HG02840 (cell line): ENCODE data around the gene OGFOD1.

Experiments used
- ATAC-seq: cut with Tn5 transposase; IDR thresholded peaks from one replicate; pipeline ENCODE4 v1.9.1; 2021; ENCODE audit warnings: mild to moderate bottlenecking, moderate library complexity, moderate number of reproducible peaks; ENCODE audit not compliant: unreplicated experiment, low FRiP score

OGFOD1 gene

DNA sequence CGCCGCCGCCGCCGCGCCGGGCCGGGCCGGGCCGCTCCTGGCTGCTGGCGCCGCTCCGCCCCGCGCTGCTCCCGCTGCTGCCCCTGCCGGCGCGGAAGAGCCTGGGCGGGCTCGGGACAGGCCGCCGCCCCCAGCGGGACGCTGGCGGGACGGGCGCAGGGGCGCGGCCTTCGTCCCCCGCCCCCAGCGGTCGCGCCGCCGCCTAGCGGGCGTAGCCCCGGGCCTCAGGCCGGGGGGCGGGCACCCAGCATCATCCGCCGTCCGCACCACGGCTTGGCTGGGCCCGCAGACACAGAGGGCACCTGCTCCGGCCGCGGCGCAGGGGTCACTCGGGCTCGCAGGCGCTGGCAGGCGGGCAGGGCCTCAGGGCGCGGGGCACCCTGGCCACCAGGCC lies 25.9 kb upstream of the OGFOD1 start, which contains the start of gene AMFR:
Gene AMFR (minus strand): TSS at position 107 of the 394 bp plus-strand sequence. CDS start 218 bp downstream, outside the sequence.
- ATAC-seq: peak; percentile 62

DNA sequence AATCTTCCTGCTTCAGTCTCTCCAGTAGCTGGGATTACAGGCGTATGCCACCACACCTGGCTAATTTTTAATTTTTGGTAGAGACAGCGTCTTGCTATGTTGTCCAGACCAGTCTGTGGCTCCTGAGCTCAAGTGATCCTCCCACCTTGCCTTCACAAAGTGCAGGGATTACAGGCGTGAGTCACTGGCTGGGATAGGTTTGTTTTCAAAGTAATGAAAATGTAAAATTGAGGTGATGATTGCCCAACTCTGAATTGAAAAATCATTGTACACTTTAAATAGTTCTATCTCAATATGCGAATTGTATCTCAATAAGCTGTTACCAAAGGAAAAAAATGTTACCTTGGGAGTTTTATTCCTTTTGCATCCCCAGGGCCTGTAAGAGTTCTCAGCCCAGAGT lies 24.8 kb upstream of the OGFOD1 start:
- ATAC-seq: no peak

DNA sequence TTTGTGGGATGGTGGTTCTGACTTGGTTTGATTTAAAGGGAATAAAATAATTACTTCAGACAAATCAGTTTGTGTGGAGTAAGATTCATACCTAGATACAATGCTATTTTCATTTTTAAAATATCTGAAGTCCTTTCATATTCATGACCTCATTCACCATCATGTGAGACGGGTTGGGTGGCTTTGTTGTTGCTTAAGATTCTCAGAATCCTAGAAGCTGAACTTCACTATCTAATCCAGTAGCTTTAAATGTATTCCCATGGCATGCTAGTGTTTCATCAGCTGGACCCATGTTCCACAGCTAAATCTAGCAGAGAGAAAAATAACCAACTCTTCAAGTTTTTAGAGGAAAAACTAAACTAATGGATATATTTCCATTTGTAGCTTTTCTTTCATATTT lies 23.3 kb upstream of the OGFOD1 start:
- ATAC-seq: no peak

DNA sequence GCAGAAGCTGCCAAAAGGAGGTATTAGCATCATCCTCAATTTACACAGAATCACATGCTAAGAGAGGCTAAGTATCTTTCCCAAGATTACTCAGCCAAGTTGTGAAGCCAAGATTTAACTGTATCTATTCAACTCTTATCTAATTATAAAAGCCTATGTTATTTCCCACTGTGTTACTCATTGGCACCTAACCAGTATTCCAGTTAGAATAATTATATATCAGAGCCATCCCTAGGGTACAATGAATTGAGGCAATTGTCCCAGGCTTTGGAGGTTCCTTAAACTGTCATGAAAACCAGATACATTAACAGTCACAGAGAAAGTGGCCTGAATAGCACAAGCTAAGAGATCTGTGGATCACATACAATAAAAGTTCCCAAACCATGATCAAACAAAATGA lies 15.1 kb upstream of the OGFOD1 start:
- ATAC-seq: no peak

DNA sequence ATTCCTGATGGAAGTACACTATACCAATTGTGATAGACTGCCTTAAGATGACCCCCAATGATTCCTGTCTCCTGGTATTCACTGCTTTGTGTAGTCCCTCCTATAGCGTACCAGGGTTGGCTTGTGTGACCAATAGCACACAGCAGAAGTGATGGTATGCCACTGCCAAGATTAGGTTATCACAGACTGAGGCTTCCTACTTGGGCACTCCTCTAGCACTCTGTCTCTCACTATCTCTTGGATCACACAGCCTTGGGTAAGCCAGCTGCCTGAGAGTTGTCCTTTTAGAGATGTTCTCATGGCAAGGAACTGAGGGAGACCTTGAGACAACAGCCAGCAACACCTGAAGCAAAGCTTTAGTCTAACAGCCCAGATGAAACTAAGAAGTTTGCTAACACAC lies 13.3 kb upstream of the OGFOD1 start:
- ATAC-seq: no peak

DNA sequence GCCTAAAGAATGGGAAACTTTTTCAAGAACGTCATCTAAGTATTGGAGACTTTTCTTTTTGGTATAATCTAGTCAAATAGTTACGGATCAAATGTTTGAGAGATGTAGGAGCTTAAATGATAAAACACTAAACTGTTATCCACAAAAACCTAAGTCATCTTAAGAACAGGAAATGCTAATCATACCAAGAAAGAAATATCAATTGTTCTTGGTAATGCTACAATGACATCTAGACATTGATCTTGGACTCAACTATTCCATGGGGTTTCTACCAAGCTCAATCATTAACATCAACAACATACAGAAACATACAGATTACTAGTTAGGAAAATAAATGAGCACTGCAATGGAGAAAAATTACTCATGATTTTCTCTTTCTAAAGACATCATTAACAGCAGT lies 4.1 kb upstream of the OGFOD1 start:
- ATAC-seq: no peak

DNA sequence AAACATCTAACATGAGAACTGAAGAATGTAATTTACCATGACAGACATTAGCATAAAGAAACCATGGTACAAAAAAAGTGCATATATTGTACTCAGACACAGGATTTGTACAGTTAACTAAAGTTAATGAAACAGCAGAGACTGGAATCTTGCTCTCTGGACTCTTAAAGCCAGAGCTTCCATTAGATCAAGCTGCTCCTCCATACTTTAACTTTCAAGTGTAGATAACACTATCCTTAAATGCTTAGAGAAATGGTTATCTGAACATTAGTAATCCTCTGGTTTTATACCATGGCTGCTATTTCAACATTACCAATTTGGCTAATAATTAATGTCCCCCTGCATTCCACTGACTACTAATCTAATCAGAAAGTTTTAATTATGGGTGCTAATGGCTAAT lies 3.3 kb upstream of the OGFOD1 start:
- ATAC-seq: no peak

DNA sequence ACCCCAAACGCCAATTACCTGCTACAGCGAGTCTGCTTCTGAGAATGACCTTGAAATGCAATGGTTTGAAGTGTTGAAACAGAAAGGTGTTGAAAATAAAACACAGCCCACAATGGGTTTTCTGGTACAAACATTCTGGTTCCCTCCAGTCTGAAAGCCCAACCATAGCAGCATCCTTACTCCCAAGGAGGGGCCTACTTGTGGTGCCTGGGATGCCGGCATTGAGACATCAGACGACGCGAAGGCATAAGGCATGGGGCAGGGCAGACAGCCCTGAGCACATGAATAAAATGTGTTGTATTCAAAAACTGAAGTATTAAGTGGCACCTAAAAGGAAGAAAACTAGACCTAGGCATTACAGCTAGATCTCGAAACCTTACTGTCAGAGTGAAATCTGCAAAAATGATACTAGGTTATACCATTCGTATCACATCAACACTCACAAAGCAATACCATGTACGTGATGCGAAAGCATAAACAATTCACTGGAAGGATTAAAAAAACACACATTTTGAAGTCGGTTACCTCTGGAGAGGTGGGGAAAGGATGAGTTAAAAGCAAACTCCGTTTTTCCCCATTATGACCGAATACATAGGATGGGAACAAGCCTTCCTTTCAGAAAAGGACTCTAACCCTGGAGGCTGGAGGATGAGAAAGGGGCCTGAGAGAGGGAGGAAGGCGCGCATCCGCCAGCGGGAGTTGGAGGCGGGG lies 924 bp upstream of the OGFOD1 start:
- peak; percentile 26 for ATAC-seq

DNA sequence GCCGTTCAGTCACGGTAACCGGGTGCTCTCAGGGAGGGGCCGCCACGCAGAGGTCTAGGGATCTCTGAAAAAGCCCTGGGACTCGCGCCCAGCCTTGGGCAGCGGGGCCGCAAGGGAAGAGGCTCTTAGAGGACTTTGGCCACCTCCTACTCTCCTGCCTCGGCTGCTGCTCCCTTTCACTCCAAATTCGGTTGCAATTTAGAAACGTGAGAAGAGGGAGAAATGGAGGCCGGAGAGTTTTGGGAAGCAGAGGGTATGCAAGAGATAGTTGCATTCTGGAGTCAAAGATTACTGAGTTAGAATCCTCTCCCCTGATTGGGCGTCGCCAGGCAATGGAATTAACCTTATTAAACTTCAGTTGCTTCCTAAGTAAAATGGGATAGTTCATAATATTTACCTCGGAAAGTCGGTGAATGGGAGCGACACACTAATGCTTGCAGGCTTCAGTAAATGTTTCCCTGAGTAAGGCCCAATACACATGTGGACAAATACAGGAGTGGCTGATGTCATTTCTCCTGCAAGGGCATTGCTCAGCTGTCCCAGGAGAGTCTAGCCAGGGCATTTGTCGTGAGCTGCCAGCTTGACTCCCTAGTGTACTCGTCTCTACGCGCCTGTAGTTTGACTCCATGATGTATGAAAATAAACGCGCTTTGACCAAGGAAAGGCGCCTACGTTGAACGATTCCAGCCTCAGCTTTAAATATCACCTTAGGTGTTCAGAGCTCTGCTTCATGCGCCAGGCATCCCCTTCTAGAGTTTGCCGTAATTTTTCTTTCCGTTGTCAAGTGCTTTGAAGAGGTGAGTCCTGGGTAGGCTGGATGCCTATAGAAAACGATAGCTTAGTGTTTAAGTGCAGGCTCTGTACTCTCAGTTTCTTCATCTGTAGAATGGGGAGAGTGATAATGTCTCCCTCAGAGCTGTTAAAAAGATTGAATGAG lies 667 bp downstream of the OGFOD1 start:
- ATAC-seq: peak; percentile 32

DNA sequence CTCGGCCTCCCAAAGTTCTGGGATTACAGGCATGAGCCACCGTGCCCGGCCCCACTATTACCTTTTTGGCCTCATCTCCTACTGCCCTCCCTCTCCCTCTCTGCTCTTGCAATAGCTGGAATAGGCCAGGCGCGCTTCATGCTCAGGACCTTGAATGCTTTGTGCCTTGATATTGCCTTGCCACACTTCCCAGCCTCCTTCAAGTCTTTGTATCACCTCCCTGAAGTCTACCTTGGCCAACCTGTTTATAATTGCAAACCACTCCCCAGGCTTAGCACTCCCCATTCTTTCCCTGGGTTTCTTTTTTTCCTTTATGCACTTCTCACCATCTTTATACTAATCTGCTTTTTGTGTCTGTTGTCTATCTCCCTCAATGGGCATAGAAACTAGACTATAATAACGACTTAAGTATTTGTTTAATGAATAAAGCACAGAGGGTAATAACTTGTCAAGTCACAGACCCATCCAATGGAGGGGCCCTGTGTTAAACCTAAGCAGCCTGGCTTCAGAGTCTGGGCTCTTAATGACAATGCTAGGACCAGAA lies 6.6 kb downstream of the OGFOD1 start:
- no peak for ATAC-seq

DNA sequence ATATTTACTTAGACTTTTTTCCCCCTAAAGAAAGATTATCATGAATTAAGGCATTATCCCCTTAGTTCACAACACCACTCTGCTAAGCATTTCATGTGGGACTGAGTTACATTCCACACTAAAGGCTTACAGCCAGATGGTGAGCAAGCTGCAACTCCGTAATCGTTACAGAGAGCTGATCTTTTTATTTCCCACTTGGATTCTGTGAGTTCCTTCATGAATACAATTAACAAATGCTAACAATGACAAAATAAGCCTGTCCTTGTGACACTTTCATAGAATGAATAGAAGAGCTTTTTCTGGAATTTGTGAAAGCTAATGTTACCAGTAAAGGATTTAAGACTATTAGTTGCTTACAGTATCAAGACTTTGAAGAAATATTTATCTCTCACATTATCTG lies 8.7 kb downstream of the OGFOD1 start:
- ATAC-seq: no peak

DNA sequence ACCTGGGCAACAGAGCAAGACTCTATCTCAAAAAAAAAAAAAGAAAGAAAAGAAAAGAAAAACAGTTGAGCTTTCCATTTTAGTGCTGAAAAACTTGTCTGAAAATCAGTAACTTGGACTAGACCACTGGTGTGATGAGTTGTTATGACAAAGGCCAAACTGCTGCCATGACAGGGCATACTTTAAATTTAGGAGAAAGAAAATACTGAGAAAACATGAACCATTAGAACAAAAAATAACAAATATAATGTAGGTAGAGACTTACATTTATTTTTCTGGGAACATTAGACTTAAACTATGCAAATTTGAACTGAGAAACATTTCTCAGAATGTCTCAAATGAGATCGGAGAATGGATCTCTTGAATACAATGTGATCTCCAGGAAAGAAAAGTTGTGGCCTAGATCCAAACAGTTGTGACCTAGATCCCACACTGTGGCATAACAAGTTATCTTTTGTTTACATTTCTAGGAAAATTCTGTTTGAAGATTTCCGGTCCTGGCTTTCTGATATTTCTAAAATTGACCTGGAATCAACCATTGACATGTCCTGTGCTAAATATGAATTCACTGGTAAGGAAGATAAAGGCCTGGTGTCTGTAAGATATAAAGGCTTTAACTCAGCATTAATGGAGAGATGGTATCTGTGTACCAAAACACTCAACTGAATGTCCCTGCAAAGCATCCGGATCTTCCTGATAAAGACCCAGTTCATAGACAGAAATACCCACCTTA lies 10.9 kb downstream of the OGFOD1 start:
- no peak for ATAC-seq

DNA sequence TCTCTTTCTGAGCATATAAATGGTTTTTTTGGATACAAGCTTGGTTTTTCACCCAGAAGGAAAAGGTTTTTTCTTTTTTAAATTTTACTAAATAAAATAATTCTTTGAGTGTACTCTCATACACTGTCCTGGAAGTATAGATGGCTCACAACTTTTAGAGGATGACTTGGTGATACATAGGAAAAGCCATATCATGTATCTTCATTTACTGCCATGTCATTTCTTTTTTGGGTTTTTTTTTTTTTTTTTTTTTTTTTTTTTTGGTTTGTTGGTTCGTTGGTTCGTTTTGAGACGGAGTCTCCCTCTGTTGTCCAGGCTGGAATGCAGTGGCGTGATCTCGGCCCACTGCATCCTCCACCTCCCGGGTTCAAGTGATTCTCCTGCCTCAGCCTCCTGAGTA lies 11.8 kb downstream of the OGFOD1 start:
- ATAC-seq: no peak

DNA sequence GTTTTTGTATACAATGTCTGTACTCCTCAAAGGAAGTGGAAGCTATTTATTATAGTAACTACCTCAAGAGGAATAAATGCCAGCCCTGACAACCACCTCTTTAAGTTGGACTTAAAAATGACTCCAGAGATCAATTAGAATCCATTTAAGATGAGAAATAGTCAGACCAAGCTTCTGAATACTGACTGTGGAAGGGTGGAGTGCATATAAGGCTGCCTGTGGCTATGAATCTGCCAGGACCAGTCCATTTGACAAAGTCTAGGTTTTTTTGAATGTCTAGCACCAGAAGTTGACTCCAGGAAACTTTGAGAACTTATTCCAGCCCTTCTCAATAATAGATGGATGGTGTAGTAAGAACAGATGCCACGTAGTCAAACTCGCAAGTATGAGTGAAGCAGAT lies 15.0 kb downstream of the OGFOD1 start:
- no peak for ATAC-seq

DNA sequence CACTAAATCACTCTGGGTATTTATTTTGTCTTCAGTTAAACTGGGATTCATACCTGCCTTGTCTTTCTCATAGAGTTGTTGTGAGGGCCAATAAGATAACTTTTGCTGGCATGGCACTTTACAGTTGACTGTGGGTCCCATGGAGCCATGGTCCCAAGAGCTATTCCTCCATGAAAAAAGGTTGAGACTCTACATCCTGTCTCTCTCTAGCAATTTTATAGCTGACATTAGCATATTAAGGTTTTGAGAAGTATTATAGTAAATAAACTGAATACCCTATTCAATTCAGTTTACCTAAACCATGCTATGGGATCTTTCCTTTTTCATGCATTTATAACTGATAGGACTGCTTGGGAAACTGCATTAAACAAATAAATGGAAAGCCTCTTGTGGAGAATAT lies 17.4 kb downstream of the OGFOD1 start:
- ATAC-seq: no peak

DNA sequence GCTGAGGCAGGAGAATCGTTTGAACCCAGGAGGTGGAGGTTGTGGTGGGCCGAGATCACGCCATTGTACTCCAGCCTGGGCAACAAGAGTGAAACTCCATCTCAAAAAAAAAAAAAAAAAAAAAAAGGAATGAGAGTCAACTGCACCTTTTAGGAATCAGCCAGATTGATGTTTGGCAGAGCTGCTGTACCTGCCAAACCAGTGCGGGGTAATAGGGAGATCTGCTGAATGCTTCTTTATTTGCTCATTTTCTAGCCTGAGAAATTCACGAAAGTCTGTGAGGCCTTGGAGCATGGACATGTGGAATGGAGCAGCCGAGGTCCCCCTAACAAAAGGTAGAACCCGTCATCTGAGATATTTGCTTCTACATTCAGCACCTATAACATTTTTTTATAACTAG lies 18.4 kb downstream of the OGFOD1 start:
- no peak for ATAC-seq

DNA sequence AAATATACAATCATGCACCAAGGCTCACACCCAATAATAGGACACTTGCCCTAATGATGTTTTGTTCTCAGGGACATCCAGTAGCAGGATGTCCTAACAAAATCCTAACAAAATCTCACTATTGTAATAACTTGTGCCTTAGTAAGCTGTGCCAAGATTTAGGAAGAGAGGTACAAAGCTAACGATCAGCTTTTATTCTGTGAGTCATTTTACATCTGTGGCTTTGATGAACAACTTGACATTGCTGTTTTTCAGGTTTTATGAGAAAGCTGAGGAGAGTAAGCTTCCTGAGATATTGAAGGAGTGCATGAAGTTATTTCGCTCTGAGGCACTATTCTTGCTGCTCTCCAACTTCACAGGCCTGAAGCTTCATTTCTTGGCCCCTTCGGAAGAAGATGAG lies 18.9 kb downstream of the OGFOD1 start:
- no peak for ATAC-seq

DNA sequence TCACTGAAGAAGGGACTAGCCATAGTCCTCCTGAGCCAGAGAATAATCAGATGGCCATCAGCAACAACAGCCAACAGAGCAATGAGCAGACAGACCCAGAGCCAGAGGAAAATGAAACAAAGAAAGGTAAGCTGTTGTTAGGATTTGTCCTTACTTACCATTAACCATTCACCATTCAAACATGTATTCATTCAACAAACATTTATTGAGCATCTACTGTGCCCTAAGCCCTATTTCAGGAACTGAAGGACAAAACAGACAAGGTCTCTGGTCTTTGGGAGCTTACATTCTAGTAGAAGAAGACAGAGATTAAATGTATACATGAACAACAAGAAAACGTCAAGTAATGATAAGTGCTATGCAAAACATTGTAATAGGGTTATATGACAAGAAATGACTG lies 19.3 kb downstream of the OGFOD1 start:
- ATAC-seq: no peak

DNA sequence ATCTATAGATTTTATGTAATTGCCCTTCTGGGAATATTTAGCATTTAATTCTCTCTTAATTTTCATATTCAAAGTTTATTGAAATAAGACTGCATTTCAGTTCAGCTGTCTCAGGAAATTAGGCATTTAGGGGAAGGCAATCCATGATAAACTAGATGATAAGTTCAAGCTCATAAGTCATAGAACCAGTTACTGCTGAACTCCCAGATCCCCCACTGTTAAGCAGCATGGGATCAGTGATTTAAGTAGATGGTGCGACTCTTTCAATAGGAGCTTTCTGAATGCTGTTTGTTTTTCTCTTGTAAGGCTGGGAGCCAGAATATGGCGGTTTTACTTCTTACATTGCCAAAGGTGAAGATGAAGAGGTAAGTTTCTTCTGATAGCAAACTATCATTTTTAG lies 23.8 kb downstream of the OGFOD1 start:
- ATAC-seq: no peak

DNA sequence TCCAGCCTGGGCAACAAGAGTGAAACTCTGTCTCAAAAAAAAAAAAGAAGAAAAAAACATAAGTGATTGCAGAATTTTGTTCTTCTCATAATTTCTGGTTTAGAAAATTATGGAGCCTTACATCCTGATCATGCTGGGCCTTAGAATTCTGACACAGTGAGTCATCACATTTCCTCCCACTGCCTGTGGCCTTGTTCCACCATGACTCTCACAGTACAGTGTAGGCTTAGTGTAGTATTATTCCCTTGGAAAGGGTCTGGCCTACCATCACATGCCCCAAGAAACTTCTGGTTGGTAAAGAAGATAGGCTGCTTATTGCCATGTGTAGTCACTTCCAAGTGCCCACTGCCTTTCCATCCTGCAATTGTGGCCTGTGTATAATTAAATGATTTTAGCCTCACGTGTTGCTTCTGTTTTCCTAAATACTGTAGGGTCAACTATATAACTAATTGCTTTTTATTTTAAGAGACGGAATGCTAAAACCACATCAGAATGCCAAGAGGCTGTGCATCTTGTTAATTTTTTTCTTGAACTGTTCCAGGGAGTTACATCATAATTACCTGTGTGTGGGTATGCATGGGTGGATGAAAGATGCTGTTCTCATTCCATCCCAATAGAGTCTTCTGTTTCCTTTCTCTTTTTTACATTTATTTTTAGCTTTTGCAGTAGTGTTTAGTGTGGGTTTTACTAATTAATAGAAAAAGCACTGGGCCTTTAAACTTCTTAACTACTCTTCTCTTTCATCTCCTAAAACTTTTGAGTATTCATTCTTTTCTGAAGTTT lies 25.9 kb downstream of the OGFOD1 start:
- no peak for ATAC-seq
